Measurements from ENCODE around the gene ST8SIA1.

- TF ChIP-seq, protein P1, sequence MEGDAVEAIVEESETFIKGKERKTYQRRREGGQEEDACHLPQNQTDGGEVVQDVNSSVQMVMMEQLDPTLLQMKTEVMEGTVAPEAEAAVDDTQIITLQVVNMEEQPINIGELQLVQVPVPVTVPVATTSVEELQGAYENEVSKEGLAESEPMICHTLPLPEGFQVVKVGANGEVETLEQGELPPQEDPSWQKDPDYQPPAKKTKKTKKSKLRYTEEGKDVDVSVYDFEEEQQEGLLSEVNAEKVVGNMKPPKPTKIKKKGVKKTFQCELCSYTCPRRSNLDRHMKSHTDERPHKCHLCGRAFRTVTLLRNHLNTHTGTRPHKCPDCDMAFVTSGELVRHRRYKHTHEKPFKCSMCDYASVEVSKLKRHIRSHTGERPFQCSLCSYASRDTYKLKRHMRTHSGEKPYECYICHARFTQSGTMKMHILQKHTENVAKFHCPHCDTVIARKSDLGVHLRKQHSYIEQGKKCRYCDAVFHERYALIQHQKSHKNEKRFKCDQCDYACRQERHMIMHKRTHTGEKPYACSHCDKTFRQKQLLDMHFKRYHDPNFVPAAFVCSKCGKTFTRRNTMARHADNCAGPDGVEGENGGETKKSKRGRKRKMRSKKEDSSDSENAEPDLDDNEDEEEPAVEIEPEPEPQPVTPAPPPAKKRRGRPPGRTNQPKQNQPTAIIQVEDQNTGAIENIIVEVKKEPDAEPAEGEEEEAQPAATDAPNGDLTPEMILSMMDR (IDR thresholded peaks at IDR 0.05): no peak
- TF ChIP-seq POLR2A (IDR thresholded peaks at IDR 0.05): no peak
These were observed 16.3 kb downstream of the ST8SIA1 start for GRCh38 chr12:22318108-22318737.

Measured in body of pancreas (tissue), 4 donors.